Keratinocyte (primary cell): ENCODE measurements around the gene FCN3. TPM values are rescaled to one million over a fixed set of nuclear protein-coding genes. Genes with fewer than 3 reads are reported as not detected.
A peak's percentile ranks its signal among the peaks of the same experiment; 100 is the strongest.

Experiments used
- DNase-seq: peaks from one replicate; pipeline ENCODE4 v3.0.0-alpha.2; 2011; ENCODE audit warnings: low read depth, missing footprints, low spot score
- FAIRE-seq: peaks from 2 replicates; lab custom pipeline; 2011; peaks lifted over from hg19 to GRCh38; lab: Jason Lieb, UNC
- H2AFZ ChIP-seq: 2 replicates; pipeline ENCODE4 v1.6.0; 2012; ENCODE audit warnings: low read length, control low read depth, inconsistent platforms; ENCODE audit not compliant: control insufficient read depth
- H3K27ac ChIP-seq: 2 replicates; pipeline ENCODE4 v1.5.1; 2011; ENCODE audit warnings: low read length; ENCODE audit not compliant: control insufficient read depth, insufficient read depth
- H3K27me3 ChIP-seq: 3 replicates; pipeline ENCODE4 v1.6.0; 2011; ENCODE audit warnings: low read length; ENCODE audit not compliant: control insufficient read depth, insufficient read depth; ENCODE audit errors: extremely low read depth
- H3K36me3 ChIP-seq, 2 experiments: 2 replicates in 1 of 2; 3 replicates in 1 of 2; pipeline ENCODE4 v1.5.1; 2011; ENCODE audit warnings: low read length in 2 of 2, mild to moderate bottlenecking in 1 of 2; ENCODE audit not compliant: control insufficient read depth in 2 of 2, insufficient read depth in 2 of 2; ENCODE audit errors: extremely low read depth in 1 of 2
- H3K4me1 ChIP-seq: 3 replicates; pipeline ENCODE4 v1.5.1; 2011; ENCODE audit warnings: low read length; ENCODE audit not compliant: control insufficient read depth, insufficient read depth; ENCODE audit errors: extremely low read depth
- H3K4me2 ChIP-seq: 3 replicates; pipeline ENCODE4 v1.6.0; 2011; ENCODE audit warnings: low read depth, low read length; ENCODE audit not compliant: control insufficient read depth, insufficient read depth; ENCODE audit errors: extremely low read depth
- H3K4me3 ChIP-seq, 3 experiments: fragments of 200-600 bp in 1 of 3; sonication (generic) in 1 of 3; 2 replicates in 2 of 3; 3 replicates in 1 of 3; pipeline ENCODE4 v1.5.1; 2011 to 2016; ENCODE audit warnings: low read length in 3 of 3, mild to moderate bottlenecking in 3 of 3, control low read depth in 2 of 3, inconsistent platforms in 1 of 3, low read depth in 1 of 3, mixed read lengths in 1 of 3, mixed run types in 1 of 3, moderate library complexity in 1 of 3; ENCODE audit not compliant: control insufficient read depth in 2 of 3, insufficient read depth in 2 of 3; ENCODE audit errors: extremely low read depth in 1 of 3
- H3K79me2 ChIP-seq: 2 replicates; pipeline ENCODE4 v1.6.0; 2012; ENCODE audit warnings: low read length; ENCODE audit not compliant: control insufficient read depth, insufficient read depth
- H3K9ac ChIP-seq: 3 replicates; pipeline ENCODE4 v1.6.0; 2011; ENCODE audit warnings: low read length; ENCODE audit not compliant: control insufficient read depth, insufficient read depth; ENCODE audit errors: extremely low read depth
- H3K9me1 ChIP-seq: 3 replicates; pipeline ENCODE4 v1.6.0; 2011; ENCODE audit warnings: low read length; ENCODE audit not compliant: control insufficient read depth, insufficient read depth; ENCODE audit errors: extremely low read depth
- H3K9me3 ChIP-seq: 2 replicates; pipeline ENCODE4 v1.5.1; 2012; ENCODE audit warnings: low read depth, low read length; ENCODE audit not compliant: control insufficient read depth
- H4K20me1 ChIP-seq: 3 replicates; pipeline ENCODE4 v1.6.0; 2011; ENCODE audit warnings: low read length; ENCODE audit not compliant: control insufficient read depth, insufficient read depth; ENCODE audit errors: extremely low read depth
- CTCF ChIP-seq, 3 experiments: IDR thresholded peaks in 1 of 3; conservative IDR thresholded peaks in 1 of 3; optimal IDR thresholded peaks in 1 of 3; 2 replicates in 2 of 3; 3 replicates in 1 of 3; pipeline versions ENCODE3 to v1.5.1; 2011; ENCODE audit warnings: low read length in 3 of 3, mild to moderate bottlenecking in 3 of 3, moderate library complexity in 2 of 3, control low read depth in 1 of 3, inconsistent platforms in 1 of 3; ENCODE audit not compliant: insufficient read depth in 2 of 3; ENCODE audit errors: extremely low read depth in 1 of 3
- EZH2 ChIP-seq: IDR thresholded peaks from one replicate; pipeline ENCODE4 v1.6.1; 2012; ENCODE audit warnings: inconsistent platforms, mild to moderate bottlenecking, low read length, moderate library complexity
- dilution Hi-C: fragments of 300-500 bp; cut with MboI; formaldehyde crosslinking; loops from one replicate; pipeline ENCODE4 v1.7.0; 2020; ENCODE audit warnings: low sequenced_read_pairs; ENCODE audit not compliant: extremely low pct_ligation_motif_present
- polyA plus RNA-seq, 5 experiments: library from polyadenylated mRNA; depleted of rRNA in 3 of 5; stranded (reverse) in 3 of 5; stranded (forward) in 1 of 5; unstranded in 1 of 5; fragments of >200 nt; gene quantifications; 1 replicate in 1 of 5; 2 replicates in 3 of 5; 3 replicates in 1 of 5; pipeline versions ENCODE4 v1.2.1 to v1.2.3, GENCODE V29; 2011 to 2012; ENCODE audit warnings: missing spikeins in 2 of 5, low read depth in 1 of 5, low replicate concordance in 1 of 5

The FCN3 gene
- polyA plus RNA-seq, 1 donor (not counting 4 experiments of a cell fraction or from before 2014, with no cell fraction given) = not detected

GRCh38 chr1:27397110-27397509 is 22.5 kb upstream of the FCN3 start:
- Histone ChIP-seq H3K4me2 (no peak overlapping the region), H3K79me2 (peaks cover 15% of the 10 kb centered on the region), H3K9me1 (no peaks in the 10 kb centered on the region), H2AFZ (no peak overlapping the region), H3K36me3 (no peaks in the 10 kb centered on the region), H3K4me3 (no peak overlapping the region), H4K20me1 (no peaks in the 10 kb centered on the region), H3K9ac (no peak overlapping the region), H3K4me1 (peaks cover 14% of the 10 kb centered on the region), H3K27ac (no peak overlapping the region), H3K9me3 (no peaks in the 10 kb centered on the region), H3K27me3 (no peaks in the 10 kb centered on the region)
- dilution Hi-C loops = no loop called here
- DNase-seq = no peak
- no peak for FAIRE-seq
- TF ChIP-seq EZH2 (no peak), CTCF (optimal IDR thresholded peaks at IDR 0.05 in 1 of 3, IDR thresholded peaks at IDR 0.05 in 1 of 3, conservative IDR thresholded peaks at IDR 0.05 in 1 of 3; ENCODE audit: extremely low read depth in 1 of 3, insufficient read depth in 2 of 3, low read length in 3 of 3) (no peak)

GRCh38 chr1:27395441-27396195 is 21.0 kb upstream of the FCN3 start:
- H3K4me3 ChIP-seq = no peak overlapping the region
- no peaks in the 10 kb centered on the region for H3K27me3 ChIP-seq
- peak; percentile 83 to 97 (median 92) for TF ChIP-seq CTCF (optimal IDR thresholded peaks at IDR 0.05 in 1 of 3, IDR thresholded peaks at IDR 0.05 in 1 of 3, conservative IDR thresholded peaks at IDR 0.05 in 1 of 3; ENCODE audit: extremely low read depth in 1 of 3, insufficient read depth in 2 of 3, low read length in 3 of 3)
- TF ChIP-seq EZH2 = no peak
- H3K79me2 ChIP-seq = peaks cover 15% of the 10 kb centered on the region
- no peaks in the 10 kb centered on the region for H3K9me1 ChIP-seq
- H4K20me1 ChIP-seq = no peaks in the 10 kb centered on the region
- H3K36me3 ChIP-seq = no peaks in the 10 kb centered on the region
- FAIRE-seq (no peak), DNase-seq (no peak)
- no peaks in the 10 kb centered on the region for H3K9me3 ChIP-seq
- H3K4me1 ChIP-seq = peaks cover 21% of the 10 kb centered on the region
- no peak overlapping the region for H3K27ac ChIP-seq
- no peak overlapping the region for H3K4me2 ChIP-seq
- no peak overlapping the region for H3K9ac ChIP-seq
- no peak overlapping the region for H2AFZ ChIP-seq
- dilution Hi-C loops = no loop called here
